ENCODE measurements around the gene SF3A2.

The SF3A2 gene

GRCh38 chr19:2261438-2262172, 25.0 kb downstream of the SF3A2 start:
- TF ChIP-seq CSRNP3 (CRISPR knock-in tag; IDR thresholded peaks at IDR 0.05) (no peak), ZNF8 (CRISPR knock-in tag; IDR thresholded peaks at IDR 0.05) (no peak), SNAI2 (CRISPR knock-in tag; IDR thresholded peaks at IDR 0.05) (no peak), ZNF70 (CRISPR knock-in tag; IDR thresholded peaks at IDR 0.05) (no peak), GLIS3 (CRISPR knock-in tag; IDR thresholded peaks at IDR 0.05) (no peak), ZNF565 (CRISPR knock-in tag; conservative IDR thresholded peaks at IDR 0.05; ENCODE audit: low read depth) (no peak), PPARA (CRISPR knock-in tag; IDR thresholded peaks at IDR 0.05; ENCODE audit: borderline replicate concordance) (no peak), PATZ1 (CRISPR knock-in tag; IDR thresholded peaks at IDR 0.05; ENCODE audit: borderline replicate concordance) (no peak), TOX (CRISPR knock-in tag; IDR thresholded peaks at IDR 0.05; ENCODE audit: borderline replicate concordance) (no peak), BACH2 (CRISPR knock-in tag; IDR thresholded peaks at IDR 0.05; ENCODE audit: borderline replicate concordance) (no peak), ZC3H10 (CRISPR knock-in tag; IDR thresholded peaks at IDR 0.05) (no peak), ESRRG (CRISPR knock-in tag; IDR thresholded peaks at IDR 0.05) (no peak), CSDC2 (CRISPR knock-in tag; IDR thresholded peaks at IDR 0.05) (no peak), POU6F1 (CRISPR knock-in tag; IDR thresholded peaks at IDR 0.05; ENCODE audit: borderline replicate concordance, low read depth) (no peak)
- ATAC-seq, result peak; percentile 43; the same call in 1 of the 3 replicates

GRCh38 chr19:2266183-2266993, 29.8 kb downstream of the SF3A2 start:
- TF ChIP-seq ESRRG (CRISPR knock-in tag; IDR thresholded peaks at IDR 0.05) (no peak), TOX (CRISPR knock-in tag; IDR thresholded peaks at IDR 0.05; ENCODE audit: borderline replicate concordance) (no peak), ZNF8 (CRISPR knock-in tag; IDR thresholded peaks at IDR 0.05) (no peak), ZNF565 (CRISPR knock-in tag; conservative IDR thresholded peaks at IDR 0.05; ENCODE audit: low read depth) (no peak), BACH2 (CRISPR knock-in tag; IDR thresholded peaks at IDR 0.05; ENCODE audit: borderline replicate concordance) (no peak), PATZ1 (CRISPR knock-in tag; IDR thresholded peaks at IDR 0.05; ENCODE audit: borderline replicate concordance) (no peak), PPARA (CRISPR knock-in tag; IDR thresholded peaks at IDR 0.05; ENCODE audit: borderline replicate concordance) (no peak), CSDC2 (CRISPR knock-in tag; IDR thresholded peaks at IDR 0.05) (no peak), ISL1 (CRISPR knock-in tag; IDR thresholded peaks at IDR 0.05) (no peak), TCF4 (CRISPR knock-in tag; IDR thresholded peaks at IDR 0.05; ENCODE audit: borderline replicate concordance) (no peak), RARB (CRISPR knock-in tag; IDR thresholded peaks at IDR 0.05) (no peak), ZFP3 (CRISPR knock-in tag; IDR thresholded peaks at IDR 0.05) (no peak), CSRNP3 (CRISPR knock-in tag; IDR thresholded peaks at IDR 0.05) (no peak), GLIS3 (CRISPR knock-in tag; IDR thresholded peaks at IDR 0.05) (no peak), ARNTL (CRISPR knock-in tag; IDR thresholded peaks at IDR 0.05; ENCODE audit: borderline replicate concordance, low read depth) (no peak), SNAI2 (CRISPR knock-in tag; IDR thresholded peaks at IDR 0.05) (no peak), ZNF70 (CRISPR knock-in tag; IDR thresholded peaks at IDR 0.05) (no peak)
- ATAC-seq, result peak; percentile 10; the same call in 2 of the 3 replicates
